HG03457 (cell line): Measurements from ENCODE around the gene WDR64.

Experiments used
- ATAC-seq: cut with Tn5 transposase; IDR thresholded peaks from one replicate; pipeline ENCODE4 v1.9.1; 2021; ENCODE audit warnings: moderate number of reproducible peaks; ENCODE audit not compliant: unreplicated experiment

WDR64 gene

GRCh38 chr1:241652012-241652411, at the start of gene WDR64:
Gene WDR64, plus strand, starts transcription at chr1:241652281. Its CDS starts 204 bp downstream, at chr1:241652485.
- no peak for ATAC-seq

- ATAC-seq: no peak
These were observed 48.3 kb upstream of the WDR64 start for GRCh38 chr1:241603731-241604245.

GRCh38 chr1:241605146-241605805, 46.8 kb upstream of the WDR64 start:
- ATAC-seq: no peak

- no peak for ATAC-seq
These were observed 45.5 kb upstream of the WDR64 start for GRCh38 chr1:241606544-241606943.

GRCh38 chr1:241607497-241607896, 44.6 kb upstream of the WDR64 start:
- ATAC-seq: no peak

GRCh38 chr1:241608379-241609033, 43.6 kb upstream of the WDR64 start:
- no peak for ATAC-seq

GRCh38 chr1:241610056-241610815, 41.8 kb upstream of the WDR64 start:
- no peak for ATAC-seq

- peak; percentile 85 for ATAC-seq
These were observed 41.0 kb upstream of the WDR64 start for GRCh38 chr1:241611063-241611462.

GRCh38 chr1:241611736-241612135, 40.3 kb upstream of the WDR64 start:
- ATAC-seq: no peak

- ATAC-seq: no peak
These were observed 39.3 kb upstream of the WDR64 start for GRCh38 chr1:241612533-241613477.

- ATAC-seq: no peak
These were observed 37.9 kb upstream of the WDR64 start for GRCh38 chr1:241614144-241614543.

GRCh38 chr1:241614572-241614971, 37.5 kb upstream of the WDR64 start:
- no peak for ATAC-seq

- no peak for ATAC-seq
These were observed 36.8 kb upstream of the WDR64 start for GRCh38 chr1:241615043-241615974.

- no peak for ATAC-seq
These were observed 34.7 kb upstream of the WDR64 start for GRCh38 chr1:241617426-241617825.

GRCh38 chr1:241622669-241623068, 29.4 kb upstream of the WDR64 start:
- no peak for ATAC-seq

GRCh38 chr1:241624935-241625334, 27.1 kb upstream of the WDR64 start:
- no peak for ATAC-seq

- no peak for ATAC-seq
These were observed 24.4 kb upstream of the WDR64 start for GRCh38 chr1:241627453-241628259.

- ATAC-seq: no peak
These were observed 22.1 kb upstream of the WDR64 start for GRCh38 chr1:241630005-241630404.

GRCh38 chr1:241630476-241630875, 21.6 kb upstream of the WDR64 start:
- ATAC-seq: no peak
